ENCODE measurements around the gene FCN2. TPM values are rescaled to one million over a fixed set of nuclear protein-coding genes. Genes with fewer than 3 reads are reported as not detected.
A peak's percentile ranks its signal among the peaks of the same experiment; 100 is the strongest.

The FCN2 gene
- total and polyA plus RNA-seq, 8 donors, result not detected

DNA sequence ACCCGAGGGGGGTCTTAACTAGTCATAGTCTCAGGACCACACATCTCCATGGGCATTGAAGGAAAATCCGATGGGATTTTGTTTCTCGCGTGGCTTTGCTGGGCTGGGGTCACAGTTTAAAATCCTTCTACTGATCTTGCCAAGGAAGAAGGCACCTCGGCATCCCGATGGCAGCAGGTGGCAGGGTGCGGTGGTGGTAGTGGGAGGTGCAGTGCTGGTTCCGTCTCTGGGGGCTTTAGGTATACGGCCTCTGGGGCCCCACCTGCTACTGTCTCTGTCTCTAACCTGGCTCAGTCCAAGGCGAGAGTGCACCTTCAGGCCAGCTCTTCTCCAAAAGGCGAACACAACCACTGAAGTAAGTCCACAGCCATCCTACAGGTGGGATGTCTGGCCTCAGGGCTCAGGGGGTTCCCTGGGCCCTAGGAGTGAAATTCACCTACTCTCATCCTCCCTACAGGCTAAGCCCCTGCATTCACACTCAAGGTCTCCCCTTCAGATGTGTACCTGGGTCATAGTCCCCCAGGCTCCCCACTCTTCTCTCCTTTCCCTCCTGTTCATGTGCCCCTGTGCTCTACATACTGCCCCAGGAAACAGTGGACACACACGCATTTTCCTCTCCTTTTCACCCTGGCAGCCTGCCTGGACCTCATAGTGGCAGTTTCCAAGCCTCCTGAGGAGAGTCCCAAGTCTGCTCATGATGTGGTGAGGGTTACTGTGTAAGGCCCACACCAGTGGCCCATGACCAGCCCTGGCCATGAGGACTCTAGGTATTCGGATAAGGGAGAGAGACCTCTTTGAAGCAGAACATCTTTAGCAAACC lies 736 bp upstream of the FCN2 start:
- DNase-seq (peak in 1 of 4 donors; percentile 50), ATAC-seq (no peak)
- no peak overlapping the region for H3K4me3 ChIP-seq
- H3K9me3 ChIP-seq, result no peaks in the 10 kb centered on the region
- H3K27me3 ChIP-seq, result peaks cover 0 to 21% of the 10 kb centered on the region in 2 donors
- no peaks in the 10 kb centered on the region for H3K36me3 ChIP-seq
- H3K4me1 ChIP-seq, result peaks cover 0 to 5% of the 10 kb centered on the region in 2 donors
- H3K27ac ChIP-seq, result no peak overlapping the region
- intact Hi-C loops (cut with DNase I), result no loop called here
- TF ChIP-seq, protein P1, sequence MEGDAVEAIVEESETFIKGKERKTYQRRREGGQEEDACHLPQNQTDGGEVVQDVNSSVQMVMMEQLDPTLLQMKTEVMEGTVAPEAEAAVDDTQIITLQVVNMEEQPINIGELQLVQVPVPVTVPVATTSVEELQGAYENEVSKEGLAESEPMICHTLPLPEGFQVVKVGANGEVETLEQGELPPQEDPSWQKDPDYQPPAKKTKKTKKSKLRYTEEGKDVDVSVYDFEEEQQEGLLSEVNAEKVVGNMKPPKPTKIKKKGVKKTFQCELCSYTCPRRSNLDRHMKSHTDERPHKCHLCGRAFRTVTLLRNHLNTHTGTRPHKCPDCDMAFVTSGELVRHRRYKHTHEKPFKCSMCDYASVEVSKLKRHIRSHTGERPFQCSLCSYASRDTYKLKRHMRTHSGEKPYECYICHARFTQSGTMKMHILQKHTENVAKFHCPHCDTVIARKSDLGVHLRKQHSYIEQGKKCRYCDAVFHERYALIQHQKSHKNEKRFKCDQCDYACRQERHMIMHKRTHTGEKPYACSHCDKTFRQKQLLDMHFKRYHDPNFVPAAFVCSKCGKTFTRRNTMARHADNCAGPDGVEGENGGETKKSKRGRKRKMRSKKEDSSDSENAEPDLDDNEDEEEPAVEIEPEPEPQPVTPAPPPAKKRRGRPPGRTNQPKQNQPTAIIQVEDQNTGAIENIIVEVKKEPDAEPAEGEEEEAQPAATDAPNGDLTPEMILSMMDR (IDR thresholded peaks at IDR 0.05), result no peak

GRCh38 chr9:134881313-134881670 lies 682 bp downstream of the FCN2 start:
- no peaks in the 10 kb centered on the region for H3K36me3 ChIP-seq
- H3K4me3 ChIP-seq, result no peak overlapping the region
- H3K27me3 ChIP-seq, result peaks cover 0 to 21% of the 10 kb centered on the region in 2 donors
- H3K4me1 ChIP-seq, result no peaks in the 10 kb centered on the region
- intact Hi-C loops (cut with DNase I), result no loop called here
- ATAC-seq (no peak), DNase-seq (no peak)
- TF ChIP-seq, protein P1 (IDR thresholded peaks at IDR 0.05), result no peak
- H3K27ac ChIP-seq, result no peak overlapping the region
- H3K9me3 ChIP-seq, result no peaks in the 10 kb centered on the region

DNA sequence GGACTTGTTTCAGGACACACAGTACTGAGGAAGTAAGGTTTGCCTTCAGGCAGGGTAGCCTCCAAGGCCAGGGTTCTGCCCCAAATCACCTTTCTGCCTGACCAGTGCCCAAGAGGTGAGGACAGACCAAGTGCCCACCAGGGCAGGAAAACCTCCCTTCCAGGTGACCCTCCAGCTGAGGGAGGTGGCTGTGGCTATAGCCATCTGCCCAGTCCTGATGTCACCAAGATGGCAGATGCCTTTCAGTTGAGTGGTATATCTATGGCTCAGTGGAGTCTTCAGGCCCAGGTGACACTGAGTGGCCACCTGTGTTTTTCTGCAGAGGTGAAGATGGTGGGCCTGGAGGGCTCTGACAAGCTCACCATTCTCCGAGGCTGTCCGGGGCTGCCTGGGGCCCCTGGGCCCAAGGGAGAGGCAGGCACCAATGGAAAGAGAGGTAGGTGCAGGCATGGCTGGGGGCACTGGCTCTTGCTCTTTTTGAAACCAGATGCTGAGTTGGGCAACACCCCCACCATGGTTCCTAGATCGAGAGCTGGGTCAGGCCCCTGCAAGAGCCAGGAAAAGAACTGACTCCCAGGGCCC lies 1.7 kb downstream of the FCN2 start:
- intact Hi-C loops (cut with DNase I), result no loop called here
- Histone ChIP-seq H3K9me3 (no peaks in the 10 kb centered on the region), H3K27me3 (peaks cover 0 to 26% of the 10 kb centered on the region in 2 donors), H3K4me1 (no peaks in the 10 kb centered on the region), H3K4me3 (no peak overlapping the region), H3K27ac (no peak overlapping the region), H3K36me3 (no peaks in the 10 kb centered on the region)
- ATAC-seq, result no peak
- TF ChIP-seq, protein P1 (IDR thresholded peaks at IDR 0.05), result no peak
- no peak for DNase-seq

DNA sequence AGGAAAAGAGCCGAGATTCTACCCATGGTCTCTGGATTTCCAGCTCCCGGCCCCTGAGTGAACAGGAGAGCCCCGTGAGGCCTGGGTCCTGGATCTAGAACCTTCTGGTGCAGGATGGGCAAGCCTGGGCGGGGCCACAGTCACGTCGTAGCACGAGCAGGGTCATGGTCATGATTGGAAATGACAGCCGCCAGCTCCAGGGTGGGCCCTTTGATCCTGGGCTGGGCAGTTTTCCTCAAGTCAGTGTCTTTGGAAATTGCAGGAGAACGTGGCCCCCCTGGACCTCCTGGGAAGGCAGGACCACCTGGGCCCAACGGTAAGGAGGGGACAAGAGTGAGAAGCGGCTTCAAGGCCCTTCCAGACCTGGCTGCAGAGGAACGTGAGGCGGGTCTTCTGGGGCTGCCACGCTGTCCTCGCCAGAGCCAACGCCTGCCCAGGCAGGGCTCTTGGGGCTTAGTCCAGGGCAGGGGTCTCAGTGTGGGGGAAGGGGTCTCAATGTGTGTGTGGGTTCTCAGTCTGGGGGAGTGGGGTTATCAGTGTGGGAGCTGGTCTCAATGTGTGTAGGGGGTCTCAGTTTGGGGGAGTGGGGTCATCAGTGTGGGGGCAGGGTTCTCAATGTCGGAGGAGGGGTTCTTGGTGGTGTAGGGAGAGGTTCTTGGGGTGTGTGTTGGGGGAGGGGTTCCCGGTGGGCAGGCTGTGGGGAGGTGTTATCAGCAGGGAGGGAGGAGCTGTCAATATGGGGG lies 2.6 kb downstream of the FCN2 start:
- H3K9me3 ChIP-seq, result no peaks in the 10 kb centered on the region
- no peak for ATAC-seq
- H3K4me1 ChIP-seq, result no peaks in the 10 kb centered on the region
- no peak overlapping the region for H3K4me3 ChIP-seq
- no peak for DNase-seq
- no peaks in the 10 kb centered on the region for H3K36me3 ChIP-seq
- TF ChIP-seq, protein P1 (IDR thresholded peaks at IDR 0.05), result no peak
- H3K27ac ChIP-seq, result no peak overlapping the region
- peaks cover 0 to 35% of the 10 kb centered on the region in 2 donors for H3K27me3 ChIP-seq
- intact Hi-C loops (cut with DNase I), result no loop called here

- Histone ChIP-seq H3K27ac (no peak overlapping the region), H3K36me3 (no peaks in the 10 kb centered on the region), H3K9me3 (no peaks in the 10 kb centered on the region), H3K27me3 (peaks cover 0 to 36% of the 10 kb centered on the region in 2 donors), H3K4me3 (no peak overlapping the region), H3K4me1 (no peaks in the 10 kb centered on the region)
- no peak for DNase-seq
- TF ChIP-seq, protein P1 (IDR thresholded peaks at IDR 0.05), result no peak
- intact Hi-C loops (cut with DNase I), result no loop called here
- no peak for ATAC-seq
Measured at GRCh38 chr9:134884492-134884891, 3.9 kb downstream of the FCN2 start.

All from left lung (tissue), 10 donors.